HG03064 (cell line): ENCODE data around the gene CCDC191.

Experiments used
- ATAC-seq: cut with Tn5 transposase; IDR thresholded peaks from one replicate; pipeline ENCODE4 v1.9.1; 2021; ENCODE audit warnings: low read depth; ENCODE audit not compliant: unreplicated experiment

CCDC191 gene

GRCh38 chr3:114058646-114059045 is 2.3 kb upstream of the CCDC191 start:
- ATAC-seq: no peak

- ATAC-seq: peak; percentile 17
Observed at GRCh38 chr3:114057011-114057347, 653 bp upstream of the CCDC191 start.

GRCh38 chr3:114052216-114052615 is 4.1 kb downstream of the CCDC191 start:
- no peak for ATAC-seq

- ATAC-seq: no peak
Observed at GRCh38 chr3:114043205-114043604, 13.1 kb downstream of the CCDC191 start.

- ATAC-seq: no peak
Observed at GRCh38 chr3:114035896-114036295, 20.4 kb downstream of the CCDC191 start.

GRCh38 chr3:114034787-114035545 is 21.4 kb downstream of the CCDC191 start:
- ATAC-seq: no peak

- no peak for ATAC-seq
Observed at GRCh38 chr3:114034211-114034610, 22.1 kb downstream of the CCDC191 start.

- ATAC-seq: no peak
Observed at GRCh38 chr3:114033721-114034120, 22.6 kb downstream of the CCDC191 start.

GRCh38 chr3:114026331-114026730 is 30.0 kb downstream of the CCDC191 start:
- no peak for ATAC-seq

GRCh38 chr3:114025451-114025850 is 30.9 kb downstream of the CCDC191 start:
- ATAC-seq: no peak

GRCh38 chr3:114022145-114022802 is 34.1 kb downstream of the CCDC191 start:
- ATAC-seq: no peak

- no peak for ATAC-seq
Observed at GRCh38 chr3:114020907-114021306, 35.4 kb downstream of the CCDC191 start.

- ATAC-seq: no peak
Observed at GRCh38 chr3:114019486-114019885, 36.8 kb downstream of the CCDC191 start.

GRCh38 chr3:114014211-114014610 is 42.1 kb downstream of the CCDC191 start:
- no peak for ATAC-seq

- peak; percentile 76 for ATAC-seq
Observed at GRCh38 chr3:114011059-114011797, 45.1 kb downstream of the CCDC191 start.

- peak; percentile 92 for ATAC-seq
Observed at GRCh38 chr3:114005481-114005880, 50.8 kb downstream of the CCDC191 start.

- ATAC-seq: no peak
Observed at GRCh38 chr3:113985541-113985940, 70.8 kb downstream of the CCDC191 start.

- no peak for ATAC-seq
Observed at GRCh38 chr3:113983544-113983943, 72.8 kb downstream of the CCDC191 start.

GRCh38 chr3:113981803-113982202 is 74.5 kb downstream of the CCDC191 start:
- no peak for ATAC-seq

GRCh38 chr3:113979916-113980315 is 76.4 kb downstream of the CCDC191 start:
- no peak for ATAC-seq

- no peak for ATAC-seq
Observed at GRCh38 chr3:113977822-113978221, 78.5 kb downstream of the CCDC191 start.

- no peak for ATAC-seq
Observed at GRCh38 chr3:113968986-113969385, 87.3 kb downstream of the CCDC191 start.
